H1 (cell line): ENCODE data around the gene ZNF143. TPM values are rescaled to one million over a fixed set of nuclear protein-coding genes. Genes with fewer than 3 reads are reported as not detected.
A peak's percentile ranks its signal among the peaks of the same experiment; 100 is the strongest.

Experiments used
- CTCF ChIA-PET: fragments of 300-600 bp; sonication (Branson Sonifier 250); formaldehyde crosslinking; loops from one replicate; lab custom pipeline; 2021; ENCODE audit not compliant: partially characterized antibody; lab: Charles Lee
- POLR2A ChIA-PET: fragments of 300-600 bp; sonication (Branson Sonifier 250); formaldehyde crosslinking; loops from one replicate; lab custom pipeline; 2021; ENCODE audit warnings: inconsistent platforms; ENCODE audit not compliant: partially characterized antibody; lab: Charles Lee
- DNase-seq, 2 experiments: peaks; one replicate each; pipeline versions ENCODE4 v3.0.0 to v3.0.0-alpha.2; 2010 to 2022; ENCODE audit warnings: low spot score in 2 of 2, low read depth in 1 of 2, mixed read lengths in 1 of 2
- FAIRE-seq: peaks from 2 replicates; lab custom pipeline; 2011; peaks lifted over from hg19 to GRCh38; lab: Jason Lieb, UNC
- H2AFZ ChIP-seq: 2 replicates; pipeline ENCODE4 v1.8.1; 2012; ENCODE audit warnings: low read length, inconsistent platforms
- H2AK5ac ChIP-seq: 2 replicates; pipeline ENCODE4 v1.6.1; 2013; ENCODE audit warnings: low read depth, low read length
- H2BK120ac ChIP-seq: replicated peaks from 2 replicates; pipeline ENCODE3; 2013; ENCODE audit warnings: low read depth, low read length, inconsistent platforms
- H2BK12ac ChIP-seq: 2 replicates; pipeline ENCODE4 v1.6.1; 2013; ENCODE audit warnings: low read depth, low read length
- H2BK15ac ChIP-seq: 2 replicates; pipeline ENCODE4 v1.6.1; 2013; ENCODE audit warnings: low read length
- H2BK20ac ChIP-seq: 2 replicates; pipeline ENCODE4 v1.6.1; 2013; ENCODE audit warnings: low read length
- H2BK5ac ChIP-seq: 2 replicates; pipeline ENCODE4 v1.6.1; 2013; ENCODE audit warnings: low read depth, low read length
- H3K14ac ChIP-seq: 2 replicates; pipeline ENCODE4 v1.6.1; 2013; ENCODE audit warnings: inconsistent platforms; ENCODE audit not compliant: insufficient read length
- H3K18ac ChIP-seq: 2 replicates; pipeline ENCODE4 v1.6.1; 2013; ENCODE audit warnings: low read length; ENCODE audit errors: extremely low read depth
- H3K23ac ChIP-seq: 2 replicates; pipeline ENCODE4 v1.6.1; 2013; ENCODE audit warnings: inconsistent platforms; ENCODE audit not compliant: insufficient read length
- H3K23me2 ChIP-seq: 2 replicates; pipeline ENCODE4 v1.6.1; 2013; ENCODE audit warnings: low read depth, low read length
- H3K27ac ChIP-seq: 2 replicates; pipeline ENCODE4 v1.6.1; 2011; ENCODE audit warnings: low read depth, low read length, inconsistent platforms
- H3K27me3 ChIP-seq, 4 experiments: replicated peaks in 1 of 4; 1 replicate in 1 of 4; 2 replicates in 3 of 4; pipeline versions ENCODE4 v1.6.1 to v1.8.1; 2011 to 2013; ENCODE audit warnings: low read length in 3 of 4, mild to moderate bottlenecking in 3 of 4, inconsistent platforms in 2 of 4, mixed read lengths in 2 of 4, moderate library complexity in 1 of 4; ENCODE audit not compliant: control insufficient read depth in 3 of 4, insufficient read depth in 3 of 4; ENCODE audit errors: extremely low read depth in 1 of 4
- H3K36me3 ChIP-seq, 4 experiments: 2 replicates each; pipeline versions ENCODE4 v1.6.1 to v1.8.1; 2011 to 2013; ENCODE audit warnings: mild to moderate bottlenecking in 4 of 4, low read length in 3 of 4, moderate library complexity in 2 of 4, control low read depth in 1 of 4, inconsistent platforms in 1 of 4; ENCODE audit not compliant: insufficient read depth in 4 of 4, control insufficient read depth in 2 of 4
- H3K4ac ChIP-seq: replicated peaks from 2 replicates; pipeline ENCODE3; 2013; ENCODE audit warnings: low read length, low read depth, mixed read lengths, inconsistent platforms; ENCODE audit not compliant: insufficient read length
- H3K4me1 ChIP-seq, 4 experiments: replicated peaks in 1 of 4; 1 replicate in 1 of 4; 2 replicates in 3 of 4; pipeline versions ENCODE4 v1.6.1 to v1.8.1; 2011 to 2013; ENCODE audit warnings: low read length in 3 of 4, inconsistent platforms in 2 of 4, mixed read lengths in 1 of 4; ENCODE audit not compliant: insufficient read depth in 4 of 4, control insufficient read depth in 3 of 4
- H3K4me2 ChIP-seq, 2 experiments: 2 replicates each; pipeline versions ENCODE4 v1.6.1 to v1.8.1; 2011 to 2013; ENCODE audit warnings: low read depth in 2 of 2, low read length in 2 of 2, control low read depth in 1 of 2, inconsistent platforms in 1 of 2, mild to moderate bottlenecking in 1 of 2; ENCODE audit not compliant: insufficient read depth in 1 of 2
- H3K4me3 ChIP-seq, 4 experiments: fragments of 200-600, 300-600 bp in 1 of 4; sonication (generic), shearing (Covaris generic), sonication (Bioruptor Twin) in 1 of 4; 2 replicates each; pipeline versions ENCODE4 v1.5.1 to v1.8.1; 2011 to 2016; ENCODE audit warnings: low read length in 4 of 4, low read depth in 3 of 4, control low read depth in 2 of 4, inconsistent platforms in 2 of 4, mild to moderate bottlenecking in 2 of 4, mixed read lengths in 1 of 4, moderate library complexity in 1 of 4; ENCODE audit not compliant: insufficient read depth in 2 of 4; ENCODE audit errors: extremely low read depth in 1 of 4
- H3K56ac ChIP-seq: replicated peaks from 2 replicates; pipeline ENCODE3; 2013; ENCODE audit warnings: low read depth, mild to moderate bottlenecking, mixed read lengths, low read length, inconsistent platforms; ENCODE audit not compliant: insufficient read length
- H3K79me1 ChIP-seq: 2 replicates; pipeline ENCODE4 v1.6.1; 2013; ENCODE audit warnings: low read depth, low read length, control low read depth
- H3K79me2 ChIP-seq, 2 experiments: 2 replicates each; pipeline versions ENCODE4 v1.6.1 to v1.8.1; 2012 to 2013; ENCODE audit warnings: low read length in 2 of 2, mild to moderate bottlenecking in 2 of 2, inconsistent platforms in 1 of 2; ENCODE audit not compliant: insufficient read depth in 2 of 2, control insufficient read depth in 1 of 2
- H3K9ac ChIP-seq, 4 experiments: replicated peaks in 1 of 4; 1 replicate in 1 of 4; 2 replicates in 3 of 4; pipeline versions ENCODE4 v1.6.1 to v1.8.1; 2011 to 2013; ENCODE audit warnings: low read depth in 3 of 4, low read length in 3 of 4, control low read depth in 2 of 4, mild to moderate bottlenecking in 2 of 4, moderate library complexity in 2 of 4, inconsistent platforms in 1 of 4; ENCODE audit errors: extremely low read depth in 1 of 4
- H3K9me3 ChIP-seq, 2 experiments: 2 replicates each; pipeline versions ENCODE4 v1.6.1 to v1.8.1; 2012 to 2013; ENCODE audit warnings: mild to moderate bottlenecking in 2 of 2, moderate library complexity in 2 of 2, control low read depth in 1 of 2, inconsistent platforms in 1 of 2, low read depth in 1 of 2, low read length in 1 of 2, mixed read lengths in 1 of 2; ENCODE audit not compliant: insufficient read depth in 2 of 2
- H4K20me1 ChIP-seq, 2 experiments: replicated peaks in 1 of 2; 2 replicates each; pipeline versions ENCODE3 to v1.8.1; 2011 to 2013; ENCODE audit warnings: inconsistent platforms in 2 of 2, low read length in 2 of 2, mild to moderate bottlenecking in 1 of 2; ENCODE audit not compliant: insufficient read depth in 2 of 2, control insufficient read depth in 1 of 2
- H4K5ac ChIP-seq: 2 replicates; pipeline ENCODE4 v1.6.1; 2013; ENCODE audit warnings: low read length, low read depth, mixed read lengths, inconsistent platforms; ENCODE audit not compliant: insufficient read length
- H4K8ac ChIP-seq: 2 replicates; pipeline ENCODE4 v1.8.0; 2013; ENCODE audit warnings: mild to moderate bottlenecking, moderate library complexity, low read length, inconsistent platforms; ENCODE audit not compliant: insufficient read depth; ENCODE audit errors: extremely low read depth
- H4K91ac ChIP-seq: replicated peaks from 2 replicates; pipeline ENCODE3; 2013; ENCODE audit warnings: low read length, mixed read lengths, inconsistent platforms; ENCODE audit not compliant: insufficient read length
- CBX5 ChIP-seq: fragments of 300-800, 300-1000 bp; sonication (generic); IDR thresholded peaks from 2 replicates; pipeline ENCODE4 v1.7.1; 2016; ENCODE audit warnings: antibody characterized with exemption, low read length, low read depth
- CREB1 ChIP-seq: IDR thresholded peaks from 2 replicates; pipeline ENCODE4 v1.6.1; 2012; ENCODE audit warnings: inconsistent platforms
- EGR1 ChIP-seq: IDR thresholded peaks from 2 replicates; pipeline ENCODE4 v1.6.1; 2011; ENCODE audit warnings: low read depth, low read length, borderline replicate concordance
- GTF2F1 ChIP-seq: IDR thresholded peaks from 2 replicates; pipeline ENCODE4 v1.6.1; 2012; ENCODE audit warnings: low read depth, low read length, improper control_type of control experiment, borderline replicate concordance
- HDAC2 ChIP-seq, 2 experiments: fragments of 300-600 bp in 1 of 2; sonication (generic) in 1 of 2; IDR thresholded peaks; 2 replicates each; pipeline ENCODE4 v1.6.1; 2011 to 2012; ENCODE audit warnings: low read depth in 2 of 2, low read length in 2 of 2, mild to moderate bottlenecking in 2 of 2, moderate library complexity in 2 of 2, borderline replicate concordance in 1 of 2, inconsistent platforms in 1 of 2
- NANOG ChIP-seq: IDR thresholded peaks from 2 replicates; pipeline ENCODE4 v1.6.1; 2011; ENCODE audit warnings: low read length, low read depth, mild to moderate bottlenecking, inconsistent platforms; ENCODE audit not compliant: insufficient read depth, poor library complexity, severe bottlenecking
- NRF1 ChIP-seq: IDR thresholded peaks from 2 replicates; pipeline ENCODE4 v1.6.1; 2011; ENCODE audit warnings: mild to moderate bottlenecking, low read depth, low read length, improper control_type of control experiment
- POLR2A ChIP-seq, 2 experiments: IDR thresholded peaks; 1 replicate in 1 of 2; 2 replicates in 1 of 2; pipeline ENCODE4 v1.6.1; 2011; ENCODE audit warnings: low read depth in 2 of 2, low read length in 2 of 2, mild to moderate bottlenecking in 2 of 2; ENCODE audit errors: control extremely low read depth in 1 of 2
- RAD21 ChIP-seq, 2 experiments: IDR thresholded peaks in 1 of 2; conservative IDR thresholded peaks in 1 of 2; 2 replicates each; pipeline ENCODE4 v1.6.1; 2011; ENCODE audit warnings: low read depth in 2 of 2, low read length in 2 of 2, improper control_type of control experiment in 1 of 2, inconsistent platforms in 1 of 2, mild to moderate bottlenecking in 1 of 2, moderate library complexity in 1 of 2
- TAF1 ChIP-seq: IDR thresholded peaks from 2 replicates; pipeline ENCODE4 v1.6.1; 2011; ENCODE audit warnings: mild to moderate bottlenecking, low read depth, low read length
- TBP ChIP-seq: IDR thresholded peaks from 2 replicates; pipeline ENCODE4 v1.6.1; 2011; ENCODE audit warnings: low read depth, low read length, improper control_type of control experiment
- YY1 ChIP-seq: IDR thresholded peaks from 2 replicates; pipeline ENCODE4 v1.6.1; 2011; ENCODE audit warnings: low read depth, mild to moderate bottlenecking, low read length
- WGBS, 2 experiments: shearing (Covaris generic) in 1 of 2; methylation state at CpG; one replicate each; pipeline versions ENCODE4 v1.1.6 to v1.1.7; 2013 to 2015; ENCODE audit warnings: low lambda C conversion rate in 2 of 2, mixed read lengths in 2 of 2, inconsistent platforms in 1 of 2, low coverage in 1 of 2, missing lambda C conversion rate in 1 of 2; ENCODE audit not compliant: insufficient replicate concordance in 2 of 2, insufficient coverage in 1 of 2, insufficient read length in 1 of 2; ENCODE audit errors: extremely low coverage in 1 of 2, missing lambda C conversion rate in 1 of 2; 5-methylcytosine and 5-hydroxymethylcytosine counted together
- polyA plus RNA-seq, 7 experiments: library from polyadenylated mRNA; depleted of rRNA in 3 of 7; stranded (reverse) in 5 of 7; unstranded in 2 of 7; fragments of >200 nt in 5 of 7; fragments of 200-250 nt in 2 of 7; gene quantifications; 1 replicate in 5 of 7; 2 replicates in 1 of 7; 4 replicates in 1 of 7; pipeline versions ENCODE4 v1.2.1 to v1.2.3, GENCODE V29; 2011 to 2013; ENCODE audit warnings: missing spikeins in 2 of 7, mixed read lengths in 2 of 7
- total RNA-seq: library from RNA; stranded (reverse); fragmentation: NEBNext Ultra II Directional; extraction: Animal tissue kit (Norgen Biotek cat#: 25700); gene quantifications from 2 replicates; pipeline ENCODE4 v1.2.1, GENCODE V29; 2021

The ZNF143 gene
- total and polyA plus RNA-seq, 2 of the 8 experiments (the other 6 are each of a cell fraction or from before 2014, with no cell fraction given), result 43.0 to 69.2 TPM

GRCh38 chr11:9568854-9569587, 108.2 kb downstream of the ZNF143 start:
- FAIRE-seq (no peak), DNase-seq (no peak)
- Histone ChIP-seq H3K36me3 (no peaks in the 10 kb centered on the region), H2AFZ (no peak overlapping the region), H3K4me3 (peak overlapping the region in 1 of 4 experiments; percentile 2; a peak in 1 of 8 replicates), H3K14ac (no peak overlapping the region), H2BK20ac (0 out of 2 replicates have a peak overlapping the region, but pooled peaks have one; percentile 80), H3K9me3 (no peaks in the 10 kb centered on the region), H2BK15ac (no peak overlapping the region), H4K8ac (no peak overlapping the region), H3K79me1 (no peaks in the 10 kb centered on the region), H3K27ac (peak overlapping the region; percentile 61), H4K20me1 (no peaks in the 10 kb centered on the region), H3K4me2 (peak overlapping the region; percentile 1 to 11), H3K79me2 (peaks cover 2 to 3% of the 10 kb centered on the region in 2 experiments; a peak in 2 of 4 replicates), H3K4me1 (peaks cover 5 to 23% (median 13%) of the 10 kb centered on the region in 4 experiments), H3K23ac (no peak overlapping the region), H3K4ac (no peak overlapping the region), H3K27me3 (no peaks in the 10 kb centered on the region), H2BK12ac (peak overlapping the region; percentile 97; the same call in 1 of the 2 replicates), H2BK5ac (peak overlapping the region; percentile 69), H3K9ac (peak overlapping the region in 2 of 4 experiments; percentile 49 to 50; a peak in 4 of 7 replicates), H2BK120ac (no peak overlapping the region), H3K18ac (no peak overlapping the region), H4K91ac (no peak overlapping the region), H3K23me2 (peaks cover 6% of the 10 kb centered on the region; the same call in 1 of the 2 replicates), H4K5ac (peak overlapping the region; percentile 49), H3K56ac (peak overlapping the region; percentile 34), H2AK5ac (no peak overlapping the region; the same call in 1 of the 2 replicates)
- ChIA-PET CTCF (interaction anchor here (3.0 kb wide), 1 partner anchor 34 kb away, joined by 23 read pairs; no protein-coding TSS in a partner anchor), POLR2A (interaction anchor here (0.6 to 1.5 kb wide), 9 partner anchors 10 to 108 kb away, joined by 3 to 5 read pairs (median 3); partner anchors contain the start of gene ZNF143)
- 49% methylated on average over 7 of the region's 7 CpGs; no CpG with 5 or more reads in 1 of the 2 experiments for WGBS, 2 experiments
- TF ChIP-seq CBX5 (no peak), POLR2A (IDR thresholded peaks at IDR 0.05; ENCODE audit: control extremely low read depth in 1 of 2, low read depth in 2 of 2, low read length in 2 of 2) (peak; percentile 47 to 56), NANOG (no peak), HDAC2 (IDR thresholded peaks at IDR 0.05; ENCODE audit: borderline replicate concordance in 1 of 2, low read depth in 2 of 2, low read length in 2 of 2) (no peak), YY1 (no peak), CREB1 (no peak), EGR1 (no peak), RAD21 (IDR thresholded peaks at IDR 0.05 in 1 of 2, conservative IDR thresholded peaks at IDR 0.05 in 1 of 2; ENCODE audit: low read depth in 2 of 2, low read length in 2 of 2) (no peak), GTF2F1 (no peak), TAF1 (no peak), TBP (no peak; the same call in 1 of the 2 replicates), NRF1 (no peak)
